ENCODE measurements around the gene MYT1.

Gene MYT1

GRCh38 chr20:64236137-64237088 lies 72.2 kb downstream of the MYT1 start:
- no peak for DNase-seq

- DNase-seq: no peak
Observed at GRCh38 chr20:64237316-64237715, 73.1 kb downstream of the MYT1 start.

GRCh38 chr20:64238115-64238825 lies 74.0 kb downstream of the MYT1 start:
- no peak for DNase-seq

- DNase-seq: no peak
Observed at GRCh38 chr20:64238851-64239387, 74.7 kb downstream of the MYT1 start.

- DNase-seq: no peak
Observed at GRCh38 chr20:64239449-64240242, 75.4 kb downstream of the MYT1 start.

GRCh38 chr20:64240243-64241015 lies 76.2 kb downstream of the MYT1 start:
- no peak for DNase-seq

GRCh38 chr20:64241061-64241460 lies 76.8 kb downstream of the MYT1 start:
- no peak for DNase-seq

GRCh38 chr20:64242003-64242796 lies 77.9 kb downstream of the MYT1 start:
- no peak for DNase-seq

GRCh38 chr20:64242797-64243475 lies 78.7 kb downstream of the MYT1 start:
- no peak for DNase-seq

GRCh38 chr20:64244281-64244805 lies 80.1 kb downstream of the MYT1 start:
- no peak for DNase-seq

- no peak for DNase-seq
Observed at GRCh38 chr20:64244870-64245603, 80.8 kb downstream of the MYT1 start.

- no peak for DNase-seq
Observed at GRCh38 chr20:64245746-64246595, 81.7 kb downstream of the MYT1 start.

- no peak for DNase-seq
Observed at GRCh38 chr20:64246616-64247306, 82.5 kb downstream of the MYT1 start.

GRCh38 chr20:64247307-64247618 lies 83.0 kb downstream of the MYT1 start:
- no peak for DNase-seq

GRCh38 chr20:64247970-64248841 lies 84.0 kb downstream of the MYT1 start:
- no peak for DNase-seq

- DNase-seq: no peak
Observed at GRCh38 chr20:64250027-64250426, 85.8 kb downstream of the MYT1 start.

- no peak for DNase-seq
Observed at GRCh38 chr20:64253000-64253383, 88.7 kb downstream of the MYT1 start.

Measured in stimulated activated CD4-positive, alpha-beta T cell treated with anti-CD3 and anti-CD28 coated beads, Interleukin-4, amount 100 ng/mL, for 4 hours (primary cell).